Tibial nerve (tissue), 4 donors: Measurements from ENCODE around the gene GPR34. TPM values are rescaled to one million over a fixed set of nuclear protein-coding genes. Genes with fewer than 3 reads are reported as not detected.
A peak's percentile ranks its signal among the peaks of the same experiment; 100 is the strongest.
"Not testable (repeated sequence)": the region's sequence is repeated elsewhere in the genome, so short reads cannot be mapped to it uniquely, and the experiment has no call there.

ENCODE experiments used
- DNase-seq, 2 donors: peaks; one replicate each; pipeline ENCODE4 v3.0.0-alpha.2; 2019; ENCODE audit warnings: low spot score in 2 of 2
- H3K27ac ChIP-seq, 4 donors: fragments of 200-600 bp; sonication (generic) in 3 of 4; one replicate each; pipeline ENCODE4 v1.5.1; 2017 to 2019; ENCODE audit warnings: mild to moderate bottlenecking in 1 of 4
- H3K27me3 ChIP-seq, 2 donors: fragments of 200-600 bp; sonication (generic) in 1 of 2; one replicate each; pipeline versions ENCODE4 v1.5.1 to v1.6.0; 2017 to 2019
- H3K36me3 ChIP-seq, 3 donors: fragments of 200-600 bp; sonication (generic); one replicate each; pipeline ENCODE4 v1.5.1; 2018 to 2019
- H3K4me1 ChIP-seq, 4 donors: fragments of 200-600 bp; sonication (generic) in 3 of 4; one replicate each; pipeline ENCODE4 v1.5.1; 2017 to 2019
- H3K4me3 ChIP-seq, 4 donors: fragments of 200-600 bp; sonication (generic) in 3 of 4; one replicate each; pipeline ENCODE4 v1.5.1; 2017 to 2019; ENCODE audit warnings: mild to moderate bottlenecking in 1 of 4, moderate library complexity in 1 of 4
- H3K9me3 ChIP-seq, 4 donors: fragments of 200-600 bp; sonication (generic) in 3 of 4; one replicate each; pipeline ENCODE4 v1.5.1; 2017 to 2019
- CTCF ChIP-seq, 5 experiments: fragments of 200-600 bp in 3 of 5; fragments of 450-650 bp in 2 of 5; sonication (generic) in 3 of 5; IDR thresholded peaks; one replicate each; pipeline ENCODE4 v1.5.1; 2016 to 2019; ENCODE audit warnings: antibody characterized with exemption in 5 of 5, mild to moderate bottlenecking in 3 of 5, moderate library complexity in 2 of 5
- EP300 ChIP-seq, 2 donors: sonication (generic); formaldehyde crosslinking; IDR thresholded peaks; one replicate each; pipeline ENCODE4 v1.6.1; 2017; ENCODE audit warnings: antibody characterized with exemption in 2 of 2, mild to moderate bottlenecking in 1 of 2
- POLR2A ChIP-seq, 2 donors: fragments of 450-650 bp; IDR thresholded peaks; one replicate each; pipeline ENCODE4 v1.6.1; 2017; ENCODE audit warnings: antibody characterized with exemption in 2 of 2, mild to moderate bottlenecking in 2 of 2, moderate library complexity in 2 of 2
- WGBS, 2 donors: methylation state at CpG; one replicate each; pipeline ENCODE4 v1.1.5; 2018; 5-methylcytosine and 5-hydroxymethylcytosine counted together
- total RNA-seq, 4 donors: library from RNA; depleted of rRNA; stranded (reverse); fragments of >200 nt; gene quantifications; one replicate each; pipeline ENCODE4 v1.1.0, GENCODE V29; 2016

GPR34 gene
- total RNA-seq, 4 donors from 2014 or later: 5.0 to 19.4 (median 11.3) TPM

DNA sequence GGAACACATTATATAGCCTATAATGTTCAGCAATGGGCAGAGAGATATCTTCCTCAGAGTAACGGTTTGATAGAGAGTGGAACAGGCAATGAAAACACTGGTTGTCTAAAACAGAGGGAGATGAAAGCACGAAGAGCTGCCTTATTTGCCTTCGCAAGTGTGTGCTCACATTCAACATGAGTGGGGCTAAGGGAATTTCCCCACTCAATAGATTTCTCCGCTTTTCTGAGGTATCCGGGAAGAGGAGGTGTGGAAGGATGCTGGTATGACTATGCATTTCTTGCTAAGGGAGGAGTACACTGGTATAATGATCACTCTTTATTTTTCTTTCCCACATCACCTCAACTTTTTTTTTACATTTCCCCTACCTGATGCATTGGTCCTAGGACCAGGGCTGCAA lies 27.4 kb downstream of the GPR34 start:
- TF ChIP-seq POLR2A (IDR thresholded peaks at IDR 0.05): no peak
- no peak for TF ChIP-seq EP300 (IDR thresholded peaks at IDR 0.05)
- TF ChIP-seq CTCF (IDR thresholded peaks at IDR 0.05): no peak
- Histone ChIP-seq H3K4me3 (no peak overlapping the region), H3K9me3 (no peaks in the 10 kb centered on the region), H3K27me3 (peaks cover 0 to 8% of the 10 kb centered on the region in 2 donors), H3K36me3 (no peaks in the 10 kb centered on the region), H3K27ac (no peak overlapping the region), H3K4me1 (no peaks in the 10 kb centered on the region)
- 80 to 90% methylated on average over 5 of the region's 5 CpGs for WGBS, 2 donors
- DNase-seq: no peak

DNA sequence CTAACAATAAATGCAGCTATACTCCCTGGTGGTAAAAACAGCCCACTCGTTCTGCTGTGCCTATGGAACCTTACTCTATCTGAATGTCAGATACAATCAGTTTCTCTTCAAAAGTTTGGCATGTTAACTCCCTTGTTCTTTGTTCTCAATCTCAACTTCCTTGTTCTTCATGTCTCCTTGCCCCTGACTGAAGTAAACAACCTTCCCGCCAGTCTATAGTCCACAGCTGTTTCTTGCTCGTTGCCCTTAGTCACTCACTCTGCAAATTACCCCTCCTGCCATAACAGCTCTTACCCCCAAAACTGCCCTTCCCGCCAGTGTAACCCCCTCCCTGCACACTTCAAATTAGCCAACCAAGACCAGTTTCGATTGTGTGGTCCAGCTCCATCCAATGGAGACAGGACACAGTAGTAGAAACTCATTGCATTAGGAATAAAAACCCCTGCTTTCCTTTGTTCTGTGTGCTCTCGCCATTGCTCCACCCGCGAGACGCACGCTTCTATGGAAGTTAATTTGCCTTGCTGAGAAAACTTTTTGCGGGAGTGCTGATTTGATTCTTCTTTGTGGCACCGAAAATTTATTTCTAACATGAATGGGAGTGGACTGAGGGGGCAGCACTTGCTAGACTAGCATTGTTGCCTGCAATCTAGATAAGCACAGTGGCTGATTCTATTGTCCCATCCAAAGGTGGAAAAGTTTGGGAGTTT lies 28.1 kb downstream of the GPR34 start:
- Histone ChIP-seq H3K9me3 (no peaks in the 10 kb centered on the region), H3K27ac (no peak overlapping the region), H3K4me3 (no peak overlapping the region), H3K36me3 (no peaks in the 10 kb centered on the region), H3K4me1 (no peaks in the 10 kb centered on the region), H3K27me3 (peaks cover 0 to 3% of the 10 kb centered on the region in 2 donors)
- TF ChIP-seq POLR2A (IDR thresholded peaks at IDR 0.05): no peak
- 82 to 83% methylated on average over 12 of the region's 12 CpGs for WGBS, 2 donors
- no peak for DNase-seq

- Histone ChIP-seq H3K27ac (no peak overlapping the region), H3K4me3 (no peak overlapping the region), H3K9me3 (no peaks in the 10 kb centered on the region), H3K36me3 (no peaks in the 10 kb centered on the region), H3K27me3 (peaks cover 0 to 3% of the 10 kb centered on the region in 2 donors), H3K4me1 (no peaks in the 10 kb centered on the region)
- WGBS, 2 donors: 71 to 74% methylated on average over 4 of the region's 4 CpGs
- no peak for TF ChIP-seq POLR2A (IDR thresholded peaks at IDR 0.05)
- no peak for TF ChIP-seq EP300 (IDR thresholded peaks at IDR 0.05)
- TF ChIP-seq CTCF (IDR thresholded peaks at IDR 0.05): no peak
- DNase-seq: no peak
Observed at GRCh38 chrX:41718481-41719235, 29.9 kb downstream of the GPR34 start.

- not testable (repeated sequence) for H3K9me3 ChIP-seq, H3K36me3 ChIP-seq, DNase-seq, H3K27ac ChIP-seq, H3K4me3 ChIP-seq, H3K4me1 ChIP-seq, H3K27me3 ChIP-seq
- WGBS, 2 donors: 82 to 90% methylated on average over 6 of the region's 6 CpGs
- peak in 1 of 2 donors; percentile 8 for TF ChIP-seq EP300 (IDR thresholded peaks at IDR 0.05)
Observed at GRCh38 chrX:41719610-41720009, 30.8 kb downstream of the GPR34 start.

DNA sequence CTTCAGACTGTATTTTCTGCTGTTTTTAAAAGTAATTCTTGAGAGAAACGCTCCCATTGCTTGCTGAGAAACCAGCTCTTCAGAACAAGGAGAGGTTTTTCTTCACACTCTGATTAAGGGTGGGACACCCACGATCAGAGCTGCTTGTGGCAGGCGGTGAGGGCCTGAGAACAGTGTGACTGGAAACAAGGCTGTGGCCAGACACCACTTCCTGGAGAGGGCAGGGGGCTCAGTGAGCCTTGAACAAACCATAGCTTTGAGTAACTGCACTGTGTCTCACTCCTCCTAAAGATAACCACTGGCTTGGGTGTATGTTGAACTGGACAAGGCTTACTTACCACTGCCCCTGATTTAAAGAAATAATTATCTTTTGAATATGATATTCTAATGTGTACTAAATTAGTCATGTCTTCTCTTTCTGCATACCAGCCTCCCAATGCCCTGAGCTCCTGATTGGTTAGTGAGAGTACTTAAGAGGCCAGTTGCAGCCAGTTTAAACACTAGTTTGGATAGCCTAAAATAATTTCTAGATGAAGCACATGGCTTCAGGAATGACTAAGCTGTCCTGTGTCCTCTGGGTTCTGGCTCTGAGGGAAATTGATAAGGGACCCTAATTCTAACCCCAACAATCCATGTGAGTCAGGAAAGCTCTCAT lies 31.5 kb downstream of the GPR34 start:
- TF ChIP-seq POLR2A (IDR thresholded peaks at IDR 0.05): no peak
- TF ChIP-seq EP300 (IDR thresholded peaks at IDR 0.05): no peak
- no peak for TF ChIP-seq CTCF (IDR thresholded peaks at IDR 0.05)
- H3K27ac ChIP-seq: no peak overlapping the region

DNA sequence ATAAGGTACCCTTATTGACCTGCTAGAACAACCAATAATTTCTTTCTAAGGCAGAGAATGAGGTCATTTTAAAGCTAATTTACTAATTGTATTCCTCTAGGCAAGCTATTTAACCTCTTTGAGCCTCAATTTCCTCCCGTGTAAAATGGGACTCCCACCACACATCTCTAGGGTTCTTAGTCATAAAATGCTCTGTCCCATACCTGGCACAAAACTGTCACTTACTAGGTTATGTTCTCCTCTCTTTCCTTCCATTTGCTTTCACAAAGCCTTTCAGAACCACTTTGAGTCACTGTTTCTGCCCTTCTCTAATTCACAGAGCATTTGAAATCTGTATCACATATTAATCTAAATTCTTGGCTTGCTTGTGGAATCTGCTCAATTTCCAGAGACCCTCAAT lies 32.8 kb downstream of the GPR34 start:
- no peak overlapping the region for H3K27ac ChIP-seq
- no peak for DNase-seq
- no peaks in the 10 kb centered on the region for H3K4me1 ChIP-seq
- H3K9me3 ChIP-seq: no peaks in the 10 kb centered on the region
- H3K36me3 ChIP-seq: no peaks in the 10 kb centered on the region
- no peak overlapping the region for H3K4me3 ChIP-seq
- no peak for TF ChIP-seq EP300 (IDR thresholded peaks at IDR 0.05)
- TF ChIP-seq CTCF (IDR thresholded peaks at IDR 0.05): no peak
- TF ChIP-seq POLR2A (IDR thresholded peaks at IDR 0.05): no peak
- 71 to 80% methylated on average over 1 of the region's 1 CpG for WGBS, 2 donors
- H3K27me3 ChIP-seq: peaks cover 0 to 3% of the 10 kb centered on the region in 2 donors

More for the DNA sequence above, 31.5 kb downstream of the GPR34 start:
- H3K4me1 ChIP-seq: no peaks in the 10 kb centered on the region
- H3K36me3 ChIP-seq: no peaks in the 10 kb centered on the region
- DNase-seq: no peak
- H3K4me3 ChIP-seq: no peak overlapping the region
- WGBS, 2 donors: 64 to 65% methylated on average over 3 of the region's 3 CpGs
- no peaks in the 10 kb centered on the region for H3K9me3 ChIP-seq
- peaks cover 0 to 3% of the 10 kb centered on the region in 2 donors for H3K27me3 ChIP-seq
